IMR-90 (cell line): Measurements from ENCODE around the gene ITPK1. TPM values are rescaled to one million over a fixed set of nuclear protein-coding genes. Genes with fewer than 3 reads are reported as not detected.

Source experiments
- polyA plus RNA-seq, 3 experiments: library from polyadenylated mRNA; depleted of rRNA; stranded (reverse); fragments of >200 nt; gene quantifications; 2 replicates each; pipeline ENCODE4 v1.2.3, GENCODE V29; 2012; ENCODE audit warnings: low replicate concordance in 1 of 3
- total RNA-seq: library from RNA; depleted of rRNA; stranded (reverse); fragments of >200 nt; gene quantifications from 2 replicates; pipeline ENCODE4 v1.2.3, GENCODE V29; 2012
- TF ChIP-seq, protein P1 (sequence below): conservative IDR thresholded peaks from 2 replicates; pipeline ENCODE4 v1.5.1; 2012; ENCODE audit warnings: mild to moderate bottlenecking, low read depth, low read length, improper control_type of control experiment

ITPK1 gene
- total and polyA plus RNA-seq, 2 of the 4 experiments (the other 2 are of a cell fraction), result 21.7 to 26.9 TPM

DNA sequence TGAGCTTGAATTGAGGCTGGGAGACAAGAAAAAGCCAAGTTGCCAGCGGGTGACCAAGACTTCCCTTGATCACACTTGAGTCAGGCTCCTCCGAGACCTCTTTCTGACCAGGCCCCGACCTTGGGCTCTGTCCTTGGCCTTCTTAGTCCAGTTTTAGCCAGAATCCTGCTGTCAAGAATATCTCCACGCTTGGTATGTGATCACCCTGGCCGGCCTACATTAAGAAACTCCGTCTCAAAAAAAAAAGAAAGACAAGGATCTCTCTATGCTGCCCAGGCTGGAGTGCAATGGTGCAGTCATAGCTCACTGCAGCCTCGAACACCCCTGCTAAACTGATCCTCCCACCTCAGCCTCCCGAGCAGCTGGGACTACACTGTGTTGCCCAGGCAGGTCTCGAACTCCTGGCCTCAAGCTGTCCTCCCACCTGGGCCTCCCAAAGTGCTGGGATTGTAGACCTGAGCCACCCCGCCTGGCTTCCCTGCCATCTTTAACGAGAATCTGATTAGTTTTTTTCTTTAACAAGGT, 1.0 kb upstream of the ITPK1 start (continued):
- TF ChIP-seq, protein P1, sequence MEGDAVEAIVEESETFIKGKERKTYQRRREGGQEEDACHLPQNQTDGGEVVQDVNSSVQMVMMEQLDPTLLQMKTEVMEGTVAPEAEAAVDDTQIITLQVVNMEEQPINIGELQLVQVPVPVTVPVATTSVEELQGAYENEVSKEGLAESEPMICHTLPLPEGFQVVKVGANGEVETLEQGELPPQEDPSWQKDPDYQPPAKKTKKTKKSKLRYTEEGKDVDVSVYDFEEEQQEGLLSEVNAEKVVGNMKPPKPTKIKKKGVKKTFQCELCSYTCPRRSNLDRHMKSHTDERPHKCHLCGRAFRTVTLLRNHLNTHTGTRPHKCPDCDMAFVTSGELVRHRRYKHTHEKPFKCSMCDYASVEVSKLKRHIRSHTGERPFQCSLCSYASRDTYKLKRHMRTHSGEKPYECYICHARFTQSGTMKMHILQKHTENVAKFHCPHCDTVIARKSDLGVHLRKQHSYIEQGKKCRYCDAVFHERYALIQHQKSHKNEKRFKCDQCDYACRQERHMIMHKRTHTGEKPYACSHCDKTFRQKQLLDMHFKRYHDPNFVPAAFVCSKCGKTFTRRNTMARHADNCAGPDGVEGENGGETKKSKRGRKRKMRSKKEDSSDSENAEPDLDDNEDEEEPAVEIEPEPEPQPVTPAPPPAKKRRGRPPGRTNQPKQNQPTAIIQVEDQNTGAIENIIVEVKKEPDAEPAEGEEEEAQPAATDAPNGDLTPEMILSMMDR, result no peak
